D341Med (cell line): ENCODE data around the gene TULP3.

Experiments
- DNase-seq: peaks from one replicate; pipeline ENCODE4 v3.0.0; 2012; ENCODE audit warnings: low spot score

The TULP3 gene

DNA sequence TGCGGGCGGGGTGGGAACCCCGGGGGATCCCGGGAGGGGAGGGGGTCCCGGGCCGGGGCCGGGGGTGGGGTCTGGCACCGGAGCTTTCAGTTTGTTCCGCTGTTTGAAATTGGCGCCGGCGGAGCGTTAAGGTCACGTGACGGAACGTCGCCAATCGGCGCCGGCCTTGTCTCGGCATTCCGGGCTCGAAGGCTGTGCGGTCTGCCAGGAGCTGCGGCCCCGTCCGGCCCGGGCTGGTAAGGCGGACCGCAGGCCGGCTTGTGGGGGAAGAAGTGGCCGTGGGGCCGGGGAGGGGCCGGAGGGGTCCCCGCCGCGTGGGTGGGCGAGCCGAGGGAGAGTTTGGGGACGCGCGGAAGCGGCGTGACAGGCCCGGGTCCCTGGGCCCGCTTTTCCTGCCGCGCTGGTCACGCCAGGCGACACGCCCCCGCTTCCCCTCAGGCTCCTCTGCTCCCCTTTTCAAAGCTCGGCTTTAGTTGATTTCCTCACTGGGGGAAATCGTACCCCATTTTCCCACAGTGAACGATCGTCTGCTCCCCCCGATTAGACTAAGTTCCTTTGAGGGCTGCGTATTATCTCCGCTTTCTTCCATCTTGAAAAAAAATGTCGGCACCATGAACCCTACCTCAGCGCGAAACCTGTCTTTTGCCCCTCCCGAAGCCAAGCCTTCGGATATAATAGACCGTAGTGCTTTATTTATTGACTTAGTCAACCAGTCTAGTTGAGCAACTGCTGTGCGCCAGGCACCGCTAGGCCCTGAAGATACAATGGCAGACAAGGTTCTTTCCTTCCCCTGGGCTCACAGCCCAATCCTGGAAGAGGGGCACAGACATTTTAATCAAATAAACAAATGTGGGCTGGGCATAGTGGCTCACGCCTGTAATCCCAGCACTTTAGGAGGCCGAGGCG lies 13.4 kb upstream of the TULP3 start, which contains the start of the genes FOXM1 and RHNO1:
FOXM1 (minus strand) TSS at position 128 of the 906 bp plus-strand sequence. CDS start 2,696 bp downstream, outside the sequence.
RHNO1 (plus strand) TSS at position 177 of the 906 bp plus-strand sequence. CDS start 8,144 bp downstream, outside the sequence.
- peak; percentile 96 for DNase-seq

DNA sequence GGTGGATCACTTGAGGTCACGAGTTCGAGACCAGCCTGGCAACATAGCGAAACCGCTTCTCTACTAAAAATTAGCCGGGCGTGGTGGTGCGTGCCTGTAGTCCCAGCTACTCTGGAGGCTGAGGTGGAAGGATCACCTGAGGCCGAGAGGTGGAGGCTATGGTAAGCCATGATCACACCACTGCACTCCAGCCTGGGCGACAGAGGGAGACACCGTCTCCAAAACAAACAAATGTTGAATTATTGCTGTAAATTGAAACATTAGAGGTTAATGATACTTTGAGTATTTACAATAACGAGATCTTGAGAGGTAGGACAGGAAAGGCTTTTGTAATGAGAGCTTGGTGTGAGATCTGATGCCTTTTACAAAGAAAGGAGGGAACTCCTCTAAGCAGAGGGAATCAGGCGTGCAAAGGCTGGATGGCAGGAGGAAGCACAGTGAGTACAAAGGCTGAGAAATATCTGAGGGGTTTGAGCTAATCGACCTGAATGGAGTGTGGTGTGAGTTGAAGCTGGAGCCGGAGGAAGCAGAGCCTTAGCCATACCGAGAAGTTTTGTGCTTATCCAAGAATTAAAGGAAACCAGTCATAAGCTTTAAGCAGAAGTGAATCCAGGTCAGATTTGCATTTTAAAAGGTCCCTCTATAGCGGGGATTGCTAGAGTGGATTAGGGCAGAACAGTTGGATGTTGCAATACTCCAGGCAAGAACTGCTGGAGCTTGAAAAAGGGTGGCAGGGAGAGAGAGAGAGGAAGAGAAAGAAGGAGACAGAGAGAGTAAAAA lies 12.5 kb upstream of the TULP3 start:
- no peak for DNase-seq

DNA sequence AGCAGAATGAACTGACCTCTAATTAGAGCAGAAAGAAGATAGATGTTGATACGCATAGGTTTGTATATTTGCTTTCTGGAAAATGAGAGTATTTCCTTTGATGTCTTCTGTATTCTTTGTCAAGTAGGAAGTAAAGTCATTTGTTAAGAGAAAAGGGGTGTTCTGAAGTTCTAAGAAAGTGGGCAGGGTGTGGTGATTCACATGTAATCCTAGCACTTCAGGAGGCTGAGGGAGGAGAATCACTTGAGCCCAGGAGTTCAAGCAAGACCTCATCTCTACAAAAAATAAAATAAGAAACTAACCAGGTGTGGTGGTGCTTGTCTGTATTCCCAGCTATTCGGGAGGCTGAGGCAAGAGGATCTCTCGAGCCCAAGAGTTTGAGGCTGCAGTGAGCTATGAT lies 10.8 kb upstream of the TULP3 start:
- DNase-seq, result no peak

DNA sequence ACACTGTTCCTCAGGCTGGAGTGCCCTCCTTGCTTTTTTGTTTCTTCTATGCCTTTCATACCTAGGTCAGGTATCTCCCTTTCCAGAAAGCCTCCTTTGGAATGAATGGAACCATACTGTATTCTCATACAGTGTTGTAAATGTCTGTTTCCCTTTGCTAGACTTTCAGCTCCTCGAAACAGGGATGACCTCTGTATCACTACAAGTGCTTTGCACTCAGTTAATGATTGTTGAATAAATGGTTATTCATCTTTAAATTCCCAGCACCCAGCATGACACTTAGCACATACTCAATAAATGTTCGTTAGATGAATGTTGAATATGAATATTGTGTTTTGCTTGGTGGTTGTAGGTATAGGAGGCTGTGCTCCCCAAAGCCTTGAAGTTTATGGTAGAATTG lies 5.9 kb upstream of the TULP3 start:
- DNase-seq, result no peak

DNA sequence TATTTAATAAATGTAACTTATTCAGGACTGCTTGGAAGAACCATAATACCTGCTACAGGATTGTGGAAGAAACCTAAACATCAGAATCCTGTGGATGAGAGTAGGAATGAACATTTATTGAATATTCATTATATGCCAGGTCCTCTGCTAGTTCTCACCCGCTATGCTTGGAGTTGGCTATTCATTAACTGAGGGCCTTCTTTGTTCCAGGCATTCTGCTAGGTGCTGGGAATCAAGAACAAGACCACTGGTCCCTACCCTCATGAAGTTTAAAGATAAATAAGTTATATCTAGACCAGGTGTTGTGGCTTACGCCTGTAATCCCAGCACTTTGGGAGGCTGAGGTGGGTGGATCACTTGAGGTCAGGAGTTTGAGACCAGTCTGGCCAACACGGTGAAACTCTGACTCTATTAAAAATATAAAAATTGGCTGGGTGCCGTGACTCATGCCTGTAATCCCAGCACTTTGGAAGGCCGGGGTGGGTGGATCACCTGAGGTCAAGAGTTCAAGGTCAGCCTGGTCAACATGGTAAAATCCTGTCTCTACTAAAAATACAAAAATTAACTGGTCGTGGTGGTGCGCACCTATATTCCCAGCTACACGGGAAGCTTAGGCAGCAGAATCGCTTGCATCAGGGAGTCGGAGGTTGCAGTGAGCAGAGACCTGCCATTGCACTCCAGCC lies 3.8 kb upstream of the TULP3 start:
- no peak for DNase-seq

DNA sequence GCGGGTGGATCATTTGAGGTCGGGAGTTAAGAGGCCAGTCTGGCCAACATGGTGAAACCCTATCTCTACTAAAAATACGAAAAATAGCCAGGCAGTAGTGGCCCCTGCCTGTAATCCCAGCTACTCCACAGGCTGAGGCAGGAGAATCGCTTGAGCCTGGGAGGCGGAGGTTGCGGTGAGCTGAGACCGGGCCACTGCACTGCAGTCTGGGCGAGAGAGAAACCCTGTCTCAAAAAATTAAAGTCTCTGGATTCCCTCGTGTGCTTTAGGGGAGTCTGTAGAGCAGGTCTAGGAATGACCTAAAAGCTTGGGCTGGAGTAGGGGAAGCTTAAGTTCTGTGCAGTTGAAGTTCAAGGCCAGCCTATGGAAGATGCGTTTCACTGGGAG lies 697 bp upstream of the TULP3 start:
- no peak for DNase-seq

DNA sequence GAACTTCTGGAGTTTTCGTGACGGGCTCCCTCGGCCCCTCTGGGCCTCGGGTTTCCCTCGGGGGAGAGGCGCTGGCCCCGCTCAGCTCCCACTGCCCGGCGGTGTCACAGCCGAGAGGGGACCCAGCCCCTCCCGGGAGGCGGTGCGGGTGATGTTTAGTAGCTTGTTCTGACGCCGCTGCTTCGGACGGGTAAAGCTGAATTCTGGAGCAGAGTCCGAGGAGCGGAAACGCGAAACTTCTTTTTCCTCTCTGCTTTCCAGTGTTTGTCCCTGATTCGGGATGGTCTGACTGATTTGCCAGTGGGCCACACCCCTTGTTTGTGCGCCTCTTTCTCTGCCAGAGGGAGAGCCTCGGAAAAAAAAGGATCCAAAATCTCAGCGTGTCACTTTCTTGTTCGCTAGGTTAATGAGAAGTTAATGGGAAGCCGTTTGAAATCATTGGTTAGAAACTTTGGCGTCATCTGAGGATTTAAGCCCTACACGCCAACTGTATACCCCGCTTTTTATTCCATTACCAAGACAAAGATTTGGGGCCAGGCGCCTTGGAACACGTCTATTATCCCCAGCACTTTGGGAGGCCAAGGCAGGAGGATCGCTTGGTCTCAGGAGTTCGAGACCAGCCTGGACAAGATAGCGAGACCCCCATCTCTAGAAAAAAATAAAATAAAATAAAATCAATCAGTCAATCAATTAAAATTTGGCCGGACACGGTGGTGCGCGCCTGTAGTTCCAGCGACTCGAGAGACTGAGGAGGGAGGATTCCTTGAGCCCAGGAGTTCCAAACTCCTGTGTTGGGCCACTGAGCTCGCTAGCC lies 756 bp downstream of the TULP3 start:
- peak; percentile 79 for DNase-seq

DNA sequence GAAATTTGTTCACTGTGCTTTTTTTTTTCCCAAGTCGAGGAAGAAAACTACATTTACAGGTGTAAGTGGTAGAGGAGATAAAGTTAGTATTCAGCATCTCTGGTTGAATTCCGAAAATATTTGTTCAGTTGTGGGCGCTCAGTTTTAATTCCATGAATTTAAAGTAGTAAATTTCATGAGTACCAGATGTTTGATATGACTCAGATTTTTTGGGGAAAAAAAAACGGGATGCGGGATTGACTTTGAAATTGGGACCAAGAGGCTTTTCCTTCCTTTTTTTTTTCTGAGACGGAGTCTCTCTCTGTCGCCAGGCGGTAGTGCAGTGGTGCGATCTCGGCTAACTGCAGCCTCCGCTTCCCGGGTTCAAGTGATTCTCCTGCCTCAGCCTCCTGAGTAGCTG lies 1.6 kb downstream of the TULP3 start:
- no peak for DNase-seq

DNA sequence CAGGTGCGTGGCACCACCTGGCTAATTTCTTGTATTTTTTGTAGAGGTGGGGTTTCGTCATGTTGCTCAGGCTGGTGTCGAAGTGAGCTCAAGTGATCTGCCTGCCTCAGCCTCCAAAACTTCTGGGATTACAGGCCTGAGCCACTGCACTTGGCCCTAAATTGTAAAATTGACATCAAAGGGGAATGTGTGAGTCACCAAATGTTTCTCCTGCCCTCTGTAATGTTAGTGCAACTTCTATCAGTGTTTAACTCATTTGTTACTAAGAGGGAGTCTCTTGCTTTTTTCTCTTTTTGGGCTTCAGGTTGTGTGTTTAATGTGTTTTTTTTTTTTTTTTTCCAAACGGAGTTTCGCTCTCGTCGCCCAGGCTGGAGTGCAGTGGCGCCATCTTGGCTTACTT lies 2.3 kb downstream of the TULP3 start:
- no peak for DNase-seq

DNA sequence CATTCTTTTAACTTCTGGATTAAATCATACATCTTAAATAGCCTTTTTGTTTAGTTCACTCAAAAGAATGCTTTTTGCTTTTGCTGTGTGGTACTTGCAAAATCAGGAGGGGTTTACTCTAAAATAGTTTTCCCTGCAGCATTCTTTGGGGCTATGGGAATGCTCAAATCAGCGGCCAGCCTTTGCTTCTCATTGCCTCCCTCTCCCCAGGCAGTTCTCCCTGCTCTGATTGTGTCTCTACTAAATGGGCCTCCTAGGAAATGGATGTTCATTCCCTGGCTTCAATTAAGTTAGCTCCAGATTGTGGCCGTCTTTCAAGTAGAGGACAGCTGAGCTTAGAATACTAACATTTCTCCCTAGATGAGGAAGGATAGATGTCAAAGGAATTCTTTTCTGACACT lies 4.4 kb downstream of the TULP3 start:
- DNase-seq, result no peak

DNA sequence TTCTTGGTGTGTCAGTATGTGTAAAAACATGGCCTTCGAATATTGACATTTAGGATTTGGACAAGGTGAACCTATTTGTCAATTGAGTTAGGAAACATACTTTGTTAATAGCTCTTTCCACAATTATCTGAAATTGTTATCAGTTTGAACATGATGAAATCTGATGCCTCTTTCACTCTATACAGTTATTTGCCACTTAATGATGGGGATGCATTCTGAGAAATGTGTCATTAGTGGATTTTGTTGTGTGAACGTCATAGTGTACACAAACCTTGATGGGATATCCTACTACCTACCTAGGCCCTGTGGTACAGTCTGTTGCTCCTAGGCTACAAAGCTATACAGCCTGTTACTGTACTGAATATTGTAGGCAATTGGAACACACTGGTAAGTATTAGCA lies 4.8 kb downstream of the TULP3 start:
- no peak for DNase-seq

DNA sequence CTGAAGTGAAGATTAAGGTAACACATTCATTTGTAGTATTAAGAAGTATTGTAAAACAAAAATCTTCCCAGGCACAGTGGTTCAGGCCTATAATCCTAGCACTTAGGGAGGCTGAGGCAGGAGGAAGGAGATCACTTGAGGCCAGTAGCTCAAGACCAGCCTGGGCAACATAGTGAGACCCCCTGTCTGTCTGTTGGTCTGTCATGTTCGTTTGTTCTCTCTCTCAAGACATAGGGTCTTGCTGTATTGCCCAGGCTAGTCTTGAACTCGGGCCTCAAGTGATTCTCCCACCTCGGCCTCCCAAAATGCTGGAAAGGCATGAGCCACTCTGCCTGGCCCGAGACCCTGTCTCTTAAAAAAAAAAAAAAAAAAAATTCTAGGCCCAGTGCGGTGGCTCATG lies 6.7 kb downstream of the TULP3 start:
- no peak for DNase-seq

DNA sequence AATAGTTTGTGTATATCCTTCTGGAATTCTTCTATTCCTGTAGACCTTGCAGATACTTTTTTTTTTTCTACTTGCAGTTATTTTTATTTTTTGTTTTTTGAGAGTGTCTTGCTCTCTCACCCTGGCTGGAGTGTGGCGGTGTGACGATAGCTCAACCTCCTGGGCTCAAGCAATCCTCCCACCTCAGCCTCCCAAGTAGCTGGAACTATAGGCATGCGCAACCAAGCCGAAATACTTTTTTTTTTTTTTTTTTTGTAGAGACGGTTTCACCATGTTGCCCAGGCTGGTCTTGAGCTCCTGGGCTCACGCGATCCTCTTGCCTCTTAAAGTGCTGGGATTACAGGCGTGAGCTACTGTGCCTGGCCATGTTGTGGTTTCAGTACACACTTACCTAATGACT lies 10.0 kb downstream of the TULP3 start:
- no peak for DNase-seq

DNA sequence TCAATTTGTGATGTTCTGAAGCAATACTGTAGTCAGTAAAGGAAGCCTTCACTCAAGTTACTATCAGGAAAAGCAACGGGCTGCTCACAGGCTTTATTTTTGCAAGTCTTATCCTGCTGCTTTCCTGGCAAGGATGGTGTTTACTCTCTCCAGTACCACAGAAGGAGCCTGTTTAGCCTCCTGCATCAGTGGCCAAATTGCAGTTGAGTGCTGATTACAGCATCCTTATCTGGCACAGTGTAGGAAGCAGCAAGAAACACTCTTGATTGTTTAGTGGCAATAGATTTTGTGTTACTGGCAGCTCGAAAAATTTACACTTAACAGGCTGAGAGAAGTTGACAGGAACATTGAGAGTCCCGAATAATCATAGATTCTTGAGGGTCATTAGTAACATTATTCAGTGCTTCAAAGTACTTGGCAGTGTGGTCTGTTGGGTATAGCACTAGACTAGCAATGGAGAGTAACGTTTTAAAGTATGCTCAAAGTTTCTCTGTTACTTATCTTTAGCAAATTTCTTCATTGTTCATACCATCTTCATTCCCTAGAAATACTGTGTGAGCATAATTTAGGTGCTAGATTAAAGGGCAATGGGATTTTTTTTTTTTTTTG lies 11.7 kb downstream of the TULP3 start:
- DNase-seq, result no peak

DNA sequence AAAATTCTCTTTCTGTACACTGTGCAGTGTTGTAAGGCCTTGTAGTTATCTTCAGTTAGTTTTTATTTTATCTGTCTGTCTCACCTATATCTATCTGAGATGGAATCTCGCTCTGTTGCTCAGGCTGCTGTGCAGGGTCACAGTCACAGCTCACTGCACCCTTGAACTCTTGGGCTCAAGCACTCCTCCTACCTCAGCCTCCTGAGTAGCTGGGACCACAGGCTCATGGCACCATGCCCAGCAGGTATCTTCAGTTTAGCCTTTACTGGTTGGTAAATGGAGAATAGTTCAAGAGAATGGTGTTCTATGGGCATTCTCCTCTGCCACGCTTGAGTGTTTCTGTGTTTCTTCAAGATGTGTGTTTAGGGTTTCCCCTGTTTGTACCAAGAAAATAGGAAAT lies 13.6 kb downstream of the TULP3 start:
- DNase-seq, result no peak

DNA sequence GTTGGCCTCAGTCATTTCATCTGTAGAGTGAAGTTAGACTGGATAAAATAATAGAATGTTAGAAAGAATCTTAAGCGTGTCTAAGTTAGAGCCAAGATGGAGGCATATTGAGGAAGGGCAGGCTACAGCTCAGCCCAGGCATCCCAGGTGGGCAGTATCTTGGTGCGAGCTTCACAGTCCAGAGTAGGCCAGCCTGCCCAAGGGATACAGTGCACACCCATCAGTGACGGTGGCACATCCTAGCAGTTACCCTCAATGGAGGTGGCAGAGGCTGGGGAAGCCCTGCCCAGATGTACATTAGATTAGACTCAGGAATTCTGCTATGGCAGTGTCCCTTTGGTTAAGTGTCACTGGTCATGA lies 21.5 kb downstream of the TULP3 start:
- DNase-seq, result no peak

DNA sequence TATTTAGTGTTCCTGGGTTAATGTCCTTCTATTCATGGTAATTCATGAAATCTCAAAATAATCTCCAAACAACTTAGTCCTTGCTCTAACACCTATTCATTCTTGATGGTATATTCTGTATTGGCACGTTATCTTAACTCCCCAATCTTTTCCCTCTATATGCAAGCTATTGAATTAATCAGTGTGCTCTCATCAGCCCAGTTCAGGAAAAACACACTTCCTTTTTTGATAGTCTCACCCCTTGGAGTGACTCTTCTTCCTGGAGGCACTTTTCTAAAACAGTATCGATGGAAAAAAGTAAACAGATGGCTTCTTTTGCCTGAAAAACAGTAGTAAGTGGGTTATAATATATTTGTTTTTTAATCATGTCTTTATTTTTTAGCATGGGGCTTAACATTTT lies 28.6 kb downstream of the TULP3 start:
- DNase-seq, result no peak

DNA sequence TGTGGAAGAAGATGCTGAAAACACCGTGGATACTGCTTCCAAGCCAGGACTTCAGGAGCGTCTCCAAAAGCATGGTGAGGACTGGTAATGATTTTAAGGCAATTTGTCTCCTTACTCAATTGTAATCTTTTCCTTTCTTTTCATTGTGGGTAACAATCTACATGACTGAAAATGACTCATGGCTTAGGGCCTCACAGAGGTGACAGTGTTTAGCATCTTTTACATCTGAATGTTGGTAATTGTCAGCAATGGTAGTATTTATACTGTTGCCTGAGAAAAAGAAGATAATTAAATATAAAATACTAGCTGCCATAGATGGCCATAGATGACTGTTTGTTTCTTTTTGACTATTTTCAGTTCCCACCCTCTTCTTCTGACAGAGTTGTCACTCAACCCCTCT lies 31.6 kb downstream of the TULP3 start:
- DNase-seq, result no peak

DNA sequence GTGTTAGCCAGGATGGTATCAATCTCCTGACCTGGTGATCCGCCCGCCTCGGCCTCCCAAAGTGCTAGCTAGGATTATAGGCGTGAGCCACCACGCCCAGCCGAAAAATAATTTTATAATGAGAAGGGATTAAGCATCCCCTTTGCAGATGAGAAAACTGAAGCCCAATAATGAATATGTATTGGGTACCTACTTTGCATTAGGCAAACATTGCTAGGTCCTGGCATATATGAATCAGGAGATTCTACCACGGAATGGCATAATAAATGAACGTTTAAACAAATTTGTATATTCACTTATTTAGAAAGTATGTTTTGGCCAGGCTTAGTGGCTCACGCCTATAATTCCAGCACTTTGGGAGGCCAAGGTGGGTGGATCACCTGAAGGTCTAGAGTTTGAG lies 32.4 kb downstream of the TULP3 start:
- DNase-seq, result no peak

DNA sequence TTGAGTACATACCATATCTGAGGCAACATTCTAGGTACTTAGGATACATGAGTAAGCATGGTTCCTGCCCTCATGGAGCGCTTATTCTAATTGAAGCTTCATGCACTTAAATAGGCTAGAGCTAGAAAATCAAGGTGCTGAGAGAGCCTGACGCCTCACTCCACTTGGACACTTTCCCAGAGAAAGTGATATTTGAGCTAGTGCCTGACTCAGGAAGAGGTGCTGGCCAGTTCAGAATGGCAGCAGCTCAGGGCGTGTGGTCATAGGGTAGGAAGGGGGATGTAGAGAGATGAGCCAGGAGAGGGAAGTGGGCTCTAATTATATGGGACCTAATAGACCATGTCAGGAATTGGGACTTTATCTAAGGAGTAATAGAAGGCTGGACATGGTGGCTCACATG lies 33.3 kb downstream of the TULP3 start:
- DNase-seq, result no peak

DNA sequence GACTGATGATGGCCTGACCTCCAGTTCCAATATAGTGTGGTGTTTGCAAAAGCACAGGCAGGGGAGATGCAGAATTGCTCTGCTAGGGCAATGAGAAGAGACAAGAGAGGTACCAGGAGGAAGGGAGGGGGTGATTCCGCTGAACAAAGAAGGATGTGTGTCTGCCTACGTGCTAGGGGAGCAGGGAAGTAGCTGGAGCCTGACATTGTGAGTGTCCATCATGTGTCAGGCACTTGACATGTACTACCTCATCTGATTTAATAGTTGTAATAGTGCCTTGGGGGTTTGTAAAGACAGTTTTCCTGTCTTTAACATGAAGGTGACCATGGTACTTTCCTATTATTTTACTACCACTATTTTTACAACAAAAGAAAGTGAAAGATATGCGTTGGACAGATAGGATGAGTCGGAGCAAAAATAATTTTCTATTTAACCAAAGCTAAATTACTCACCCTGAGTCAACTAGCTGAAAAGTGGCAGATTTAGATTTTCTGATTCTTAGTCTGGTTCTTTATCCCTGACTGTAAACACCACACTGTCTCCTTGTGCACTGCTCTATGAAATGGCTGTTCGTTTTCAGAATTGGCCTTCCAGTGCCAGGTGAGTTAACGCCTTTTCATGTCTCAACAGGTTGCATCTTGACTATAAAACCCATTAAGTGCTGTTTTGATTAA lies 34.8 kb downstream of the TULP3 start:
- no peak for DNase-seq
